ENCODE data around the gene ADNP. TPM values are rescaled to one million over a fixed set of nuclear protein-coding genes. Genes with fewer than 3 reads are reported as not detected.

Gene ADNP
- total RNA-seq, 1 experiment from 2014 or later: 27.5 TPM

GRCh38 chr20:50969435-50969834 is 38.2 kb upstream of the ADNP start:
- Histone ChIP-seq H3F3A (ENCODE audit: low read length, unreplicated experiment) (no peaks in the 10 kb centered on the region), H3K79me2 (ENCODE audit: low read length) (no peaks in the 10 kb centered on the region), H3K27me3 (ENCODE audit: low read length) (no peaks in the 10 kb centered on the region), H3K9me3 (ENCODE audit: low read length) (no peaks in the 10 kb centered on the region), H3K9ac (ENCODE audit: low read length) (no peak overlapping the region), H3K36me3 (ENCODE audit: low read depth, low read length) (no peaks in the 10 kb centered on the region), H3K9me2 (replicated peaks; ENCODE audit: low read length) (no peaks in the 10 kb centered on the region), H3K4me2 (ENCODE audit: low read length) (no peak overlapping the region), H3K27ac (ENCODE audit: low read length) (no peak overlapping the region), H3K4me1 (ENCODE audit: insufficient read depth, low read length) (no peaks in the 10 kb centered on the region), H2AFZ (ENCODE audit: low read length) (no peak overlapping the region), H3K4me3 (ENCODE audit: low read length) (no peak overlapping the region), H4K20me1 (ENCODE audit: low read length) (no peaks in the 10 kb centered on the region)
- no peak for TF ChIP-seq EZH2 (IDR thresholded peaks at IDR 0.05; ENCODE audit: low read length, unreplicated experiment)
- no peak for TF ChIP-seq CTCF (conservative IDR thresholded peaks at IDR 0.05; ENCODE audit: low read depth, low read length)
- TF ChIP-seq EZH2phosphoT487 (IDR thresholded peaks at IDR 0.05; ENCODE audit: borderline replicate concordance, low read length): no peak
- intact Hi-C loops (cut with micrococcal nuclease): no loop called here
- ATAC-seq (no peak), DNase-seq (no peak)
- no TSS peak for BruUV-seq (replicated peaks)
- ChIA-PET CTCF (no interaction called here), POLR2A (ENCODE audit: unreplicated experiment) (no interaction called here)

GRCh38 chr20:50968289-50968688 is 37.1 kb upstream of the ADNP start:
- no peak for ATAC-seq
- Histone ChIP-seq H3K27ac (ENCODE audit: low read length) (no peak overlapping the region), H3K9me3 (ENCODE audit: low read length) (no peaks in the 10 kb centered on the region), H3K36me3 (ENCODE audit: low read depth, low read length) (no peaks in the 10 kb centered on the region), H3F3A (ENCODE audit: low read length, unreplicated experiment) (no peaks in the 10 kb centered on the region), H3K27me3 (ENCODE audit: low read length) (no peaks in the 10 kb centered on the region), H3K4me2 (ENCODE audit: low read length) (no peak overlapping the region), H3K4me1 (ENCODE audit: insufficient read depth, low read length) (no peaks in the 10 kb centered on the region), H4K20me1 (ENCODE audit: low read length) (no peaks in the 10 kb centered on the region), H3K9ac (ENCODE audit: low read length) (no peak overlapping the region), H2AFZ (ENCODE audit: low read length) (no peak overlapping the region), H3K4me3 (ENCODE audit: low read length) (no peak overlapping the region), H3K9me2 (replicated peaks; ENCODE audit: low read length) (no peaks in the 10 kb centered on the region), H3K79me2 (ENCODE audit: low read length) (no peaks in the 10 kb centered on the region)
- BruUV-seq (replicated peaks): no TSS peak
- intact Hi-C loops (cut with micrococcal nuclease): no loop called here
- ChIA-PET POLR2A (ENCODE audit: unreplicated experiment) (no interaction called here), CTCF (no interaction called here)
- no peak for TF ChIP-seq EZH2phosphoT487 (IDR thresholded peaks at IDR 0.05; ENCODE audit: borderline replicate concordance, low read length)
- TF ChIP-seq EZH2 (IDR thresholded peaks at IDR 0.05; ENCODE audit: low read length, unreplicated experiment): no peak
- no peak for TF ChIP-seq CTCF (conservative IDR thresholded peaks at IDR 0.05; ENCODE audit: low read depth, low read length)
- DNase-seq: no peak

GRCh38 chr20:50967586-50967985 is 36.3 kb upstream of the ADNP start:
- CTCF ChIA-PET: no interaction called here
- ATAC-seq: no peak
- Histone ChIP-seq H3K36me3 (ENCODE audit: low read depth, low read length) (no peaks in the 10 kb centered on the region), H3F3A (ENCODE audit: low read length, unreplicated experiment) (no peaks in the 10 kb centered on the region), H3K9ac (ENCODE audit: low read length) (no peak overlapping the region), H4K20me1 (ENCODE audit: low read length) (no peaks in the 10 kb centered on the region), H3K9me2 (replicated peaks; ENCODE audit: low read length) (no peaks in the 10 kb centered on the region), H3K4me3 (ENCODE audit: low read length) (no peak overlapping the region), H3K4me1 (ENCODE audit: insufficient read depth, low read length) (no peaks in the 10 kb centered on the region), H3K4me2 (ENCODE audit: low read length) (no peak overlapping the region), H3K27me3 (ENCODE audit: low read length) (no peaks in the 10 kb centered on the region), H2AFZ (ENCODE audit: low read length) (no peak overlapping the region), H3K9me3 (ENCODE audit: low read length) (no peaks in the 10 kb centered on the region), H3K79me2 (ENCODE audit: low read length) (no peaks in the 10 kb centered on the region), H3K27ac (ENCODE audit: low read length) (no peak overlapping the region)
- TF ChIP-seq CTCF (conservative IDR thresholded peaks at IDR 0.05; ENCODE audit: low read depth, low read length) (no peak), EZH2 (IDR thresholded peaks at IDR 0.05; ENCODE audit: low read length, unreplicated experiment) (no peak), EZH2phosphoT487 (IDR thresholded peaks at IDR 0.05; ENCODE audit: borderline replicate concordance, low read length) (no peak)
- no TSS peak for BruUV-seq (replicated peaks)
- POLR2A ChIA-PET (ENCODE audit: unreplicated experiment): no interaction called here
- DNase-seq: no peak
- intact Hi-C loops (cut with micrococcal nuclease): no loop called here
